ENCODE measurements around the gene MAMSTR.
A peak's percentile ranks its signal among the peaks of the same experiment; 100 is the strongest.

GRCh38 chr19:48719263-48720171 is at the start of gene MAMSTR:
- TF ChIP-seq CTCF (IDR thresholded peaks at IDR 0.05): no peak
- no peak for TF ChIP-seq POLR2A (IDR thresholded peaks at IDR 0.05; ENCODE audit: low read depth)
- peak in 1 of 2 donors; percentile 13 for TF ChIP-seq POLR2AphosphoS5 (IDR thresholded peaks at IDR 0.05)
